ENCODE results near the gene GNGT1.

The GNGT1 gene

DNA sequence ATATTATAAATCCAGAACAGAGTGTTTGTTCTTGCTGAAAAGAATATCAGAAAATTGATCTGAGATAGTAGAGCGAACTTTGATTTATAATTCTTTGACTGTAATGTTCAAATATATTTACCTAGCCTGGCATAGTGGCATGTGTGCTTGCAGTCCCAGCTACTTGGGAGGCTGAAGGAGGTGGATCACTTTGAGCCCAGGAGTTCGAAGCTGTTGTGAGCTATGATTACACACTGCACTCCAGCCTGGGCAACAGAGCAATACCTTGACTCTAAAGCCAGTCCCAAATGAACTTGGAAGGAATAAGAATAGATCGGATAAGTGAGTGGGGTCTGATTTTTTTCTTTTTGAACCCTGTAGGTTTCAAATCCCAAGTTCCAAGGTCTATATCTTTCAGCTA, 38.7 kb downstream of the GNGT1 start:
- ATAC-seq (ENCODE audit: low read depth): no peak
- Histone ChIP-seq H3K4me3 (ENCODE audit: severe bottlenecking) (no peak overlapping the region), H3K4me1 (ENCODE audit: insufficient read depth, poor library complexity, severe bottlenecking) (peaks cover 3% of the 10 kb centered on the region), H3K27ac (ENCODE audit: poor library complexity, severe bottlenecking) (no peak overlapping the region), H3K27me3 (ENCODE audit: insufficient read depth, poor library complexity, severe bottlenecking) (no peaks in the 10 kb centered on the region), H3K9me3 (ENCODE audit: severe bottlenecking) (no peaks in the 10 kb centered on the region), H3K36me3 (ENCODE audit: low read depth) (no peaks in the 10 kb centered on the region)
- DNase-seq (ENCODE audit: low spot score): no peak
- TF ChIP-seq, protein P1, sequence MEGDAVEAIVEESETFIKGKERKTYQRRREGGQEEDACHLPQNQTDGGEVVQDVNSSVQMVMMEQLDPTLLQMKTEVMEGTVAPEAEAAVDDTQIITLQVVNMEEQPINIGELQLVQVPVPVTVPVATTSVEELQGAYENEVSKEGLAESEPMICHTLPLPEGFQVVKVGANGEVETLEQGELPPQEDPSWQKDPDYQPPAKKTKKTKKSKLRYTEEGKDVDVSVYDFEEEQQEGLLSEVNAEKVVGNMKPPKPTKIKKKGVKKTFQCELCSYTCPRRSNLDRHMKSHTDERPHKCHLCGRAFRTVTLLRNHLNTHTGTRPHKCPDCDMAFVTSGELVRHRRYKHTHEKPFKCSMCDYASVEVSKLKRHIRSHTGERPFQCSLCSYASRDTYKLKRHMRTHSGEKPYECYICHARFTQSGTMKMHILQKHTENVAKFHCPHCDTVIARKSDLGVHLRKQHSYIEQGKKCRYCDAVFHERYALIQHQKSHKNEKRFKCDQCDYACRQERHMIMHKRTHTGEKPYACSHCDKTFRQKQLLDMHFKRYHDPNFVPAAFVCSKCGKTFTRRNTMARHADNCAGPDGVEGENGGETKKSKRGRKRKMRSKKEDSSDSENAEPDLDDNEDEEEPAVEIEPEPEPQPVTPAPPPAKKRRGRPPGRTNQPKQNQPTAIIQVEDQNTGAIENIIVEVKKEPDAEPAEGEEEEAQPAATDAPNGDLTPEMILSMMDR (IDR thresholded peaks at IDR 0.05; ENCODE audit: poor library complexity, severe bottlenecking): no peak

GRCh38 chr7:93945756-93946535, 39.6 kb downstream of the GNGT1 start:
- no peaks in the 10 kb centered on the region for H3K36me3 ChIP-seq (ENCODE audit: low read depth)
- no peak overlapping the region for H3K4me3 ChIP-seq (ENCODE audit: severe bottlenecking)
- no peak overlapping the region for H3K27ac ChIP-seq (ENCODE audit: poor library complexity, severe bottlenecking)
- DNase-seq (ENCODE audit: low spot score) (no peak), ATAC-seq (ENCODE audit: low read depth) (no peak)
- H3K9me3 ChIP-seq (ENCODE audit: severe bottlenecking): no peaks in the 10 kb centered on the region
- TF ChIP-seq, protein P1 (IDR thresholded peaks at IDR 0.05; ENCODE audit: poor library complexity, severe bottlenecking): no peak
- peaks cover 3% of the 10 kb centered on the region for H3K4me1 ChIP-seq (ENCODE audit: insufficient read depth, poor library complexity, severe bottlenecking)
- no peaks in the 10 kb centered on the region for H3K27me3 ChIP-seq (ENCODE audit: insufficient read depth, poor library complexity, severe bottlenecking)

GRCh38 chr7:93948106-93948505, 41.7 kb downstream of the GNGT1 start:
- Histone ChIP-seq H3K27ac (ENCODE audit: poor library complexity, severe bottlenecking) (no peak overlapping the region), H3K36me3 (ENCODE audit: low read depth) (no peaks in the 10 kb centered on the region), H3K4me1 (ENCODE audit: insufficient read depth, poor library complexity, severe bottlenecking) (peaks cover 3% of the 10 kb centered on the region), H3K4me3 (ENCODE audit: severe bottlenecking) (no peak overlapping the region), H3K27me3 (ENCODE audit: insufficient read depth, poor library complexity, severe bottlenecking) (no peaks in the 10 kb centered on the region), H3K9me3 (ENCODE audit: severe bottlenecking) (no peaks in the 10 kb centered on the region)
- TF ChIP-seq, protein P1 (IDR thresholded peaks at IDR 0.05; ENCODE audit: poor library complexity, severe bottlenecking): no peak
- ATAC-seq (ENCODE audit: low read depth) (no peak), DNase-seq (ENCODE audit: low spot score) (no peak)

- Histone ChIP-seq H3K4me3 (ENCODE audit: severe bottlenecking) (no peak overlapping the region), H3K27ac (ENCODE audit: poor library complexity, severe bottlenecking) (peak overlapping the region; percentile 32), H3K36me3 (ENCODE audit: low read depth) (no peaks in the 10 kb centered on the region), H3K27me3 (ENCODE audit: insufficient read depth, poor library complexity, severe bottlenecking) (no peaks in the 10 kb centered on the region), H3K4me1 (ENCODE audit: insufficient read depth, poor library complexity, severe bottlenecking) (peaks cover 3% of the 10 kb centered on the region), H3K9me3 (ENCODE audit: severe bottlenecking) (no peaks in the 10 kb centered on the region)
- TF ChIP-seq, protein P1 (IDR thresholded peaks at IDR 0.05; ENCODE audit: poor library complexity, severe bottlenecking): no peak
- DNase-seq (ENCODE audit: low spot score): no peak
- no peak for ATAC-seq (ENCODE audit: low read depth)
Measured at GRCh38 chr7:93948873-93949272, 42.5 kb downstream of the GNGT1 start.

DNA sequence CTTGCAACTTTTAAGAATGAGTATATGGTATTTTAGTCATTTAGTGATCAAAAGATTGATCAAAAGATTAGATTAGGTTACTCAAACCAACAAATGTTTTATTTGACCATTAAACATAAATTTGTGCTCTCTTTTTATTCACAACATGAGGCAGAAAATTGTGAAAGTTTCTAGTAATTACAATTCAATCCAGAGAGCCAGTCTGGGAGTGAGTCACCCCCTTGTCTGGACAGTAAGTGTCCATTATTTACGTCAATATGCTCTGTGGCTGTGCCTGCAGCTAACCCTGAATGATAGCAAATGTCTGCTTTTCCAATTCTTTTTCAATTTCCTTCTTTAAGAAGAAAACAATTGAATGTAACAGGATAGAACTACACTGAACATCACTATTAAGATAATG, 43.1 kb downstream of the GNGT1 start:
- Histone ChIP-seq H3K27me3 (ENCODE audit: insufficient read depth, poor library complexity, severe bottlenecking) (no peaks in the 10 kb centered on the region), H3K27ac (ENCODE audit: poor library complexity, severe bottlenecking) (peak overlapping the region; percentile 32), H3K9me3 (ENCODE audit: severe bottlenecking) (no peaks in the 10 kb centered on the region), H3K4me1 (ENCODE audit: insufficient read depth, poor library complexity, severe bottlenecking) (peaks cover 3% of the 10 kb centered on the region), H3K36me3 (ENCODE audit: low read depth) (no peaks in the 10 kb centered on the region), H3K4me3 (ENCODE audit: severe bottlenecking) (no peak overlapping the region)
- DNase-seq (ENCODE audit: low spot score) (no peak), ATAC-seq (ENCODE audit: low read depth) (peak; percentile 88)
- TF ChIP-seq, protein P1 (IDR thresholded peaks at IDR 0.05; ENCODE audit: poor library complexity, severe bottlenecking): no peak
